Liver (tissue), 9 donors: ENCODE data around the gene GRK3. TPM values are rescaled to one million over a fixed set of nuclear protein-coding genes. Genes with fewer than 3 reads are reported as not detected.

Experiments used
- DNase-seq: peaks from one replicate; pipeline ENCODE4 v3.0.0-alpha.2; 2017; ENCODE audit warnings: low spot score
- H3K27ac ChIP-seq, 2 donors: one replicate each; pipeline ENCODE4 v1.7.0; 2013; ENCODE audit warnings: inconsistent platforms in 2 of 2, low read length in 2 of 2, control low read depth in 1 of 2, low read depth in 1 of 2, mild to moderate bottlenecking in 1 of 2
- H3K27me3 ChIP-seq, 4 donors: one replicate each; pipeline versions ENCODE4 v1.6.1 to v1.7.0; 2013; ENCODE audit warnings: low read length in 3 of 4, inconsistent platforms in 1 of 4, mild to moderate bottlenecking in 1 of 4, moderate library complexity in 1 of 4; ENCODE audit not compliant: control insufficient read depth in 4 of 4, insufficient read depth in 4 of 4
- H3K36me3 ChIP-seq, 4 donors: one replicate each; pipeline versions ENCODE4 v1.6.1 to v1.7.0; 2013; ENCODE audit warnings: low read length in 3 of 4, mild to moderate bottlenecking in 3 of 4, low read depth in 1 of 4, moderate library complexity in 1 of 4; ENCODE audit not compliant: control insufficient read depth in 4 of 4, insufficient read depth in 3 of 4
- H3K4me1 ChIP-seq, 4 donors: one replicate each; pipeline versions ENCODE4 v1.6.1 to v1.7.0; 2013; ENCODE audit warnings: low read length in 3 of 4, mild to moderate bottlenecking in 3 of 4, moderate library complexity in 1 of 4; ENCODE audit not compliant: control insufficient read depth in 4 of 4, insufficient read depth in 4 of 4
- H3K4me3 ChIP-seq, 3 donors: one replicate each; pipeline versions ENCODE4 v1.6.1 to v1.7.0; 2013; ENCODE audit warnings: low read length in 3 of 3, control low read depth in 1 of 3, low read depth in 1 of 3, mild to moderate bottlenecking in 1 of 3
- H3K9ac ChIP-seq, 2 donors: one replicate each; pipeline ENCODE4 v1.7.0; 2013; ENCODE audit warnings: low read length in 2 of 2, mild to moderate bottlenecking in 2 of 2, moderate library complexity in 2 of 2, control low read depth in 1 of 2, low read depth in 1 of 2
- H3K9me3 ChIP-seq, 4 donors: one replicate each; pipeline versions ENCODE4 v1.6.1 to v1.7.0; 2013; ENCODE audit warnings: low read length in 3 of 4; ENCODE audit not compliant: control insufficient read depth in 4 of 4
- ATF3 ChIP-seq: IDR thresholded peaks from 2 replicates; pipeline ENCODE4 v1.6.1; 2016; ENCODE audit warnings: antibody characterized with exemption
- CTCF ChIP-seq: fragments of 150-350 bp; IDR thresholded peaks from 2 replicates; pipeline ENCODE4 v1.5.1; 2017; ENCODE audit warnings: improper control_type of control experiment, low read depth, low read length; ENCODE audit not compliant: missing input control
- EGR1 ChIP-seq, 2 donors: IDR thresholded peaks; 2 replicates each; pipeline ENCODE4 v1.6.1; 2016 to 2018; ENCODE audit warnings: antibody characterized with exemption in 2 of 2, low read depth in 2 of 2
- FOXA1 ChIP-seq: IDR thresholded peaks from 2 replicates; pipeline ENCODE4 v1.6.1; 2016; ENCODE audit warnings: antibody characterized with exemption
- FOXA2 ChIP-seq: IDR thresholded peaks from 2 replicates; pipeline ENCODE4 v1.6.1; 2016; ENCODE audit warnings: antibody characterized with exemption
- GABPA ChIP-seq, 2 donors: IDR thresholded peaks in 1 of 2; conservative IDR thresholded peaks in 1 of 2; 2 replicates each; pipeline ENCODE4 v1.6.1; 2016; ENCODE audit warnings: antibody characterized with exemption in 2 of 2, mild to moderate bottlenecking in 1 of 2, moderate library complexity in 1 of 2
- HNF4A ChIP-seq, 2 donors: conservative IDR thresholded peaks; 2 replicates each; pipeline ENCODE4 v1.6.1; 2016; ENCODE audit warnings: antibody characterized with exemption in 2 of 2, mild to moderate bottlenecking in 2 of 2
- HNF4G ChIP-seq: IDR thresholded peaks from 2 replicates; pipeline ENCODE4 v1.6.1; 2016; ENCODE audit warnings: antibody characterized with exemption
- JUND ChIP-seq, 2 donors: IDR thresholded peaks; 2 replicates each; pipeline ENCODE4 v1.6.1; 2016; ENCODE audit warnings: antibody characterized with exemption in 2 of 2
- NR2F2 ChIP-seq: IDR thresholded peaks from 2 replicates; pipeline ENCODE4 v1.6.1; 2016; ENCODE audit warnings: antibody characterized with exemption
- RAD21 ChIP-seq, 2 donors: IDR thresholded peaks; 2 replicates each; pipeline ENCODE4 v1.6.1; 2016; ENCODE audit warnings: antibody characterized with exemption in 2 of 2, mild to moderate bottlenecking in 2 of 2
- RXRA ChIP-seq, 2 donors: IDR thresholded peaks; 2 replicates each; pipeline ENCODE4 v1.6.1; 2017 to 2018; ENCODE audit warnings: antibody characterized with exemption in 2 of 2, mild to moderate bottlenecking in 1 of 2
- SP1 ChIP-seq: IDR thresholded peaks from 2 replicates; pipeline ENCODE4 v1.6.1; 2018; ENCODE audit warnings: antibody characterized with exemption, mild to moderate bottlenecking
- TAF1 ChIP-seq: conservative IDR thresholded peaks from 2 replicates; pipeline ENCODE4 v1.6.1; 2016; ENCODE audit warnings: antibody characterized with exemption, mild to moderate bottlenecking
- YY1 ChIP-seq: IDR thresholded peaks from 2 replicates; pipeline ENCODE4 v1.6.1; 2016; ENCODE audit warnings: antibody characterized with exemption, mild to moderate bottlenecking
- ZBTB33 ChIP-seq: IDR thresholded peaks from 2 replicates; pipeline ENCODE4 v1.6.1; 2016; ENCODE audit warnings: antibody characterized with exemption
- WGBS: extraction: QIAGEN DNeasy Blood & Tissue Kit; methylation state at CpG from one replicate; pipeline ENCODE4 v1.1.7; 2013; 5-methylcytosine and 5-hydroxymethylcytosine counted together
- polyA plus RNA-seq, 2 donors: library from polyadenylated mRNA; stranded (reverse) in 1 of 2; unstranded in 1 of 2; fragments of 200-250 nt in 1 of 2; fragments of >200 nt in 1 of 2; fragmentation: Nextera tagmentation in 1 of 2; extraction: Ambion mirVana in 1 of 2; gene quantifications; one replicate each; pipeline versions ENCODE4 v1.2.1 to v1.2.3, GENCODE V29; 2013 to 2015
- total RNA-seq, 2 donors: library from RNA; depleted of rRNA; stranded (reverse); fragments of >200 nt; gene quantifications; one replicate each; pipeline ENCODE4 v1.2.3, GENCODE V29; 2014
- donor health status: healthy.
- donor health status: healthy.
- donor health status: healthy.
- donor health status: healthy.
- donor health status: healthy.

GRK3 gene
- total and polyA plus RNA-seq, 4 donors: 0.79 to 6.5 (median 2.4) TPM

GRCh38 chr22:25714739-25715138 lies 150.3 kb downstream of the GRK3 start:
- WGBS: 76% methylated on average over 6 of the region's 6 CpGs
- Histone ChIP-seq H3K4me1 (no peaks in the 10 kb centered on the region), H3K9ac (no peak overlapping the region)

GRCh38 chr22:25716637-25717036 lies 152.2 kb downstream of the GRK3 start:
- Histone ChIP-seq H3K27me3 (no peaks in the 10 kb centered on the region), H3K36me3 (no peaks in the 10 kb centered on the region), H3K9me3 (no peaks in the 10 kb centered on the region), H3K4me1 (no peaks in the 10 kb centered on the region), H3K4me3 (no peak overlapping the region), H3K9ac (no peak overlapping the region), H3K27ac (no peak overlapping the region)
- TF ChIP-seq RXRA (IDR thresholded peaks at IDR 0.05): no peak
- no peak for TF ChIP-seq FOXA1
- TF ChIP-seq TAF1: no peak
- no peak for DNase-seq
- 94% methylated on average over 10 of the region's 10 CpGs for WGBS

More at GRCh38 chr22:25714739-25715138, 150.3 kb downstream of the GRK3 start:
- no peaks in the 10 kb centered on the region for H3K27me3 ChIP-seq
- H3K4me3 ChIP-seq: no peak overlapping the region
- TF ChIP-seq ATF3 (no peak), TAF1 (no peak), NR2F2 (no peak), FOXA2 (no peak), CTCF (no peak), HNF4G (no peak), YY1 (no peak), ZBTB33 (no peak), RXRA (IDR thresholded peaks at IDR 0.05) (no peak), EGR1 (IDR thresholded peaks at IDR 0.05; ENCODE audit: low read depth in 2 of 2) (no peak), FOXA1 (no peak), JUND (IDR thresholded peaks at IDR 0.05) (no peak), SP1 (no peak), HNF4A (conservative IDR thresholded peaks at IDR 0.05) (no peak), GABPA (IDR thresholded peaks at IDR 0.05 in 1 of 2, conservative IDR thresholded peaks at IDR 0.05 in 1 of 2) (no peak), RAD21 (IDR thresholded peaks at IDR 0.05) (no peak)
- no peaks in the 10 kb centered on the region for H3K9me3 ChIP-seq
- no peak overlapping the region for H3K27ac ChIP-seq
- DNase-seq: no peak
- H3K36me3 ChIP-seq: no peaks in the 10 kb centered on the region
